HepG2 (cell line): ENCODE data around the gene NCBP3. TPM values are rescaled to one million over a fixed set of nuclear protein-coding genes. Genes with fewer than 3 reads are reported as not detected.

ENCODE experiments used
- ATAC-seq: fragments of 200-7000 bp; cut with Tn5 transposase; 3 replicates; pipeline ENCODE4 v1.9.1; 2020; ENCODE audit warnings: mild to moderate bottlenecking, moderate library complexity
- BruUV-seq: library from RNA; stranded (reverse); fragments of 400-500 nt; replicated peaks from 2 replicates; lab custom pipeline; 2021; lab: Mats Ljungman, UMichigan
- CTCF ChIA-PET: fragments of 300-600 bp; formaldehyde crosslinking; extraction: SDS; loops from one replicate; lab custom pipeline; 2021; ENCODE audit warnings: low total read pairs, inconsistent platforms, low intra/inter-chr PET ratio; lab: Yijun Ruan, JAX
- POLR2A ChIA-PET: fragments of 350-600 bp; sonication (Branson Sonifier 250); formaldehyde crosslinking; loops from one replicate; lab custom pipeline; 2020; ENCODE audit warnings: antibody characterized with exemption, inconsistent platforms; lab: Yijun Ruan, JAX
- DNase-seq: peaks from one replicate; pipeline ENCODE4 v3.0.0-alpha.2; 2015; ENCODE audit warnings: low spot score
- FAIRE-seq: peaks from 3 replicates; lab custom pipeline; 2011; peaks lifted over from hg19 to GRCh38; lab: Jason Lieb, UNC
- H2AFZ ChIP-seq: one replicate; pipeline ENCODE4 v1.6.1; 2011; ENCODE audit warnings: low read length, inconsistent platforms
- H3K27ac ChIP-seq: fragments of 300-600 bp; 3 replicates; pipeline ENCODE4 v1.8.0; 2011; ENCODE audit warnings: mixed run types, mild to moderate bottlenecking, mixed read lengths, low read length, inconsistent platforms; ENCODE audit not compliant: insufficient read depth; ENCODE audit errors: extremely low read length
- H3K27me3 ChIP-seq, 2 experiments: fragments of 200-600 bp in 1 of 2; 2 replicates in 1 of 2; 3 replicates in 1 of 2; pipeline versions ENCODE4 v1.6.0 to v1.8.0; 2011; ENCODE audit warnings: low read length in 2 of 2, mild to moderate bottlenecking in 2 of 2, moderate library complexity in 2 of 2, inconsistent platforms in 1 of 2; ENCODE audit not compliant: insufficient read depth in 2 of 2, control insufficient read depth in 1 of 2
- H3K36me3 ChIP-seq, 2 experiments: fragments of 200-600 bp in 1 of 2; replicated peaks in 1 of 2; 2 replicates in 1 of 2; 3 replicates in 1 of 2; pipeline versions ENCODE4 v1.5.1 to v1.8.0; 2011; ENCODE audit warnings: low read length in 2 of 2, inconsistent platforms in 1 of 2; ENCODE audit not compliant: insufficient read depth in 2 of 2, control insufficient read depth in 1 of 2
- H3K4me1 ChIP-seq: 2 replicates; pipeline ENCODE4 v1.5.1; 2012; ENCODE audit warnings: low read length, inconsistent platforms; ENCODE audit not compliant: insufficient read depth
- H3K4me2 ChIP-seq: 2 replicates; pipeline ENCODE4 v1.6.0; 2011; ENCODE audit warnings: low read depth, low read length, inconsistent platforms
- H3K4me3 ChIP-seq, 3 experiments: fragments of 200-600 bp in 1 of 3; sonication (generic), shearing (Covaris generic) in 1 of 3; replicated peaks in 1 of 3; 2 replicates each; pipeline ENCODE4 v1.5.1; 2011 to 2016; ENCODE audit warnings: low read length in 3 of 3, inconsistent platforms in 2 of 3, low read depth in 2 of 3, mild to moderate bottlenecking in 2 of 3, control low read depth in 1 of 3, mixed read lengths in 1 of 3; ENCODE audit not compliant: insufficient read depth in 1 of 3
- H3K79me2 ChIP-seq: one replicate; pipeline ENCODE4 v1.6.1; 2011; ENCODE audit warnings: low read length, inconsistent platforms; ENCODE audit not compliant: insufficient read depth
- H3K9ac ChIP-seq: 2 replicates; pipeline ENCODE4 v1.6.0; 2011; ENCODE audit warnings: mild to moderate bottlenecking, low read depth, low read length, inconsistent platforms; ENCODE audit not compliant: insufficient read depth
- H3K9me3 ChIP-seq: 2 replicates; pipeline ENCODE4 v1.5.1; 2012; ENCODE audit warnings: mild to moderate bottlenecking, low read length
- H4K20me1 ChIP-seq: 2 replicates; pipeline ENCODE4 v1.6.0; 2011; ENCODE audit warnings: inconsistent platforms, mild to moderate bottlenecking, low read length, moderate library complexity; ENCODE audit not compliant: insufficient read depth
- ARID2 ChIP-seq: sonication (generic); formaldehyde crosslinking; IDR thresholded peaks from 2 replicates; pipeline ENCODE4 v1.8.1; 2022; ENCODE audit warnings: mild to moderate bottlenecking, missing genetic modification reagents, borderline replicate concordance
- EZH2 ChIP-seq: conservative IDR thresholded peaks from 2 replicates; pipeline ENCODE4 v1.6.1; 2012; ENCODE audit warnings: mild to moderate bottlenecking, low read depth, low read length, moderate library complexity
- GZF1 ChIP-seq: sonication (generic); formaldehyde crosslinking; IDR thresholded peaks from 2 replicates; pipeline ENCODE4 v1.5.1; 2020; ENCODE audit warnings: mild to moderate bottlenecking, missing genetic modification reagents
- MAFF ChIP-seq: IDR thresholded peaks from 2 replicates; pipeline ENCODE4 v1.6.1; 2011; ENCODE audit warnings: low read depth, low read length, improper control_type of control experiment
- NONO ChIP-seq, 2 experiments: fragments of 450-650 bp in 1 of 2; sonication (generic) in 1 of 2; formaldehyde crosslinking in 1 of 2; IDR thresholded peaks in 1 of 2; conservative IDR thresholded peaks in 1 of 2; 2 replicates each; pipeline versions ENCODE4 v1.6.1 to v1.8.0; 2017 to 2022; ENCODE audit warnings: mild to moderate bottlenecking in 1 of 2, missing genetic modification reagents in 1 of 2, moderate library complexity in 1 of 2
- PLRG1 ChIP-seq: fragments of 450-650 bp; conservative IDR thresholded peaks from 2 replicates; pipeline ENCODE4 v1.6.1; 2016
- POLR2G ChIP-seq: fragments of 200-400 bp; formaldehyde crosslinking; IDR thresholded peaks from 2 replicates; pipeline ENCODE4 v1.6.1; 2018; ENCODE audit warnings: mild to moderate bottlenecking, low read depth, low read length, moderate library complexity
- SP4 ChIP-seq: sonication (generic); formaldehyde crosslinking; IDR thresholded peaks from 2 replicates; pipeline ENCODE4 v1.8.1; 2023; ENCODE audit warnings: mild to moderate bottlenecking, missing genetic modification reagents
- SRSF9 ChIP-seq: fragments of 200-400 bp; formaldehyde crosslinking; IDR thresholded peaks from 2 replicates; pipeline ENCODE4 v1.6.1; 2018; ENCODE audit warnings: borderline replicate concordance, mild to moderate bottlenecking, low read depth, low read length; ENCODE audit not compliant: insufficient read depth, poor library complexity, severe bottlenecking
- ZFP41 ChIP-seq: sonication (generic); formaldehyde crosslinking; IDR thresholded peaks from 2 replicates; pipeline ENCODE4 v1.4.0; 2020; ENCODE audit warnings: mild to moderate bottlenecking, missing genetic modification reagents, borderline replicate concordance
- ZKSCAN1 ChIP-seq: fragments of 150-350 bp; IDR thresholded peaks from 2 replicates; pipeline ENCODE4 v1.6.1; 2014; ENCODE audit warnings: low read length
- ZNF234 ChIP-seq: sonication (generic); formaldehyde crosslinking; conservative IDR thresholded peaks from 2 replicates; pipeline ENCODE4 v1.5.1; 2020; ENCODE audit warnings: mild to moderate bottlenecking, missing genetic modification reagents
- ZNF282 ChIP-seq: fragments of 450-650 bp; IDR thresholded peaks from 2 replicates; pipeline ENCODE4 v1.6.1; 2018; ENCODE audit not compliant: partially characterized antibody
- ZNF556 ChIP-seq: sonication (generic); formaldehyde crosslinking; IDR thresholded peaks from 2 replicates; pipeline ENCODE4 v1.4.0; 2020; ENCODE audit warnings: mild to moderate bottlenecking, missing genetic modification reagents, borderline replicate concordance
- ZNF563 ChIP-seq: sonication (generic); formaldehyde crosslinking; IDR thresholded peaks from 2 replicates; pipeline ENCODE4 v1.8.0; 2022; ENCODE audit warnings: mild to moderate bottlenecking, moderate library complexity, missing genetic modification reagents
- ZNF768 ChIP-seq: sonication (generic); formaldehyde crosslinking; IDR thresholded peaks from 2 replicates; pipeline ENCODE4 v1.4.0; 2020; ENCODE audit warnings: missing genetic modification reagents
- ZNF777 ChIP-seq: sonication (generic); formaldehyde crosslinking; IDR thresholded peaks from 2 replicates; pipeline ENCODE4 v1.4.0; 2020; ENCODE audit warnings: missing genetic modification reagents
- ZNF83 ChIP-seq: sonication (generic); formaldehyde crosslinking; IDR thresholded peaks from 2 replicates; pipeline ENCODE4 v1.4.0; 2020; ENCODE audit warnings: missing genetic modification reagents, mild to moderate bottlenecking, borderline replicate concordance
- ZSCAN12 ChIP-seq: sonication (generic); formaldehyde crosslinking; IDR thresholded peaks from 2 replicates; pipeline ENCODE4 v1.9.0; 2021; ENCODE audit warnings: mild to moderate bottlenecking, missing genetic modification reagents
- WGBS: methylation state at CpG from one replicate; pipeline ENCODE4 v1.1.6; 2017; ENCODE audit warnings: low lambda C conversion rate; 5-methylcytosine and 5-hydroxymethylcytosine counted together
- in situ Hi-C: cut with HindIII; loops from 2 replicates; pipeline ENCODE4 v1.10.0; 2017; ENCODE audit warnings: low pct_unique_long_range_greater_than_20kb; ENCODE audit not compliant: extremely low pct_ligation_motif_present
- intact Hi-C: fragments of 100-400 bp; cut with micrococcal nuclease; formaldehyde crosslinking; loops from one replicate; pipeline ENCODE4 v1.10.0; 2022; ENCODE audit not compliant: unreplicated experiment
- polyA plus RNA-seq, 8 experiments: library from polyadenylated mRNA; depleted of rRNA in 3 of 8; stranded (reverse) in 7 of 8; unstranded in 1 of 8; fragments of >200 nt; fragmentation: Illumina TruSeq in 4 of 8; extraction: Trizol in 4 of 8; gene quantifications; 2 replicates each; pipeline versions ENCODE4 v1.2.1 to v1.2.3, GENCODE V29; 2011 to 2016; ENCODE audit warnings: low read depth in 4 of 8, missing spikeins in 1 of 8, mixed read lengths in 1 of 8; ENCODE audit not compliant: insufficient read depth in 1 of 8
- total RNA-seq, 5 experiments: library from RNA; depleted of rRNA; stranded (reverse); fragments of >200 nt; fragmentation: Illumina TruSeq; extraction: Trizol; gene quantifications; 2 replicates each; pipeline ENCODE4 v1.2.3, GENCODE V29; 2016; ENCODE audit warnings: low read depth in 1 of 5
- TF ChIP-seq, protein P1 (sequence below): sonication (generic); formaldehyde crosslinking; IDR thresholded peaks from 2 replicates; pipeline ENCODE4 v1.4.0; 2020; ENCODE audit warnings: missing genetic modification reagents
- TF ChIP-seq, protein P2 (sequence below): sonication (generic); formaldehyde crosslinking; IDR thresholded peaks from 2 replicates; pipeline ENCODE4 v1.4.0; 2020; ENCODE audit warnings: mild to moderate bottlenecking, missing genetic modification reagents

Gene NCBP3
- total and polyA plus RNA-seq, 2 of the 13 experiments (the other 11 are each of a cell fraction or from before 2014, with no cell fraction given): 19.5 to 24.8 TPM

DNA sequence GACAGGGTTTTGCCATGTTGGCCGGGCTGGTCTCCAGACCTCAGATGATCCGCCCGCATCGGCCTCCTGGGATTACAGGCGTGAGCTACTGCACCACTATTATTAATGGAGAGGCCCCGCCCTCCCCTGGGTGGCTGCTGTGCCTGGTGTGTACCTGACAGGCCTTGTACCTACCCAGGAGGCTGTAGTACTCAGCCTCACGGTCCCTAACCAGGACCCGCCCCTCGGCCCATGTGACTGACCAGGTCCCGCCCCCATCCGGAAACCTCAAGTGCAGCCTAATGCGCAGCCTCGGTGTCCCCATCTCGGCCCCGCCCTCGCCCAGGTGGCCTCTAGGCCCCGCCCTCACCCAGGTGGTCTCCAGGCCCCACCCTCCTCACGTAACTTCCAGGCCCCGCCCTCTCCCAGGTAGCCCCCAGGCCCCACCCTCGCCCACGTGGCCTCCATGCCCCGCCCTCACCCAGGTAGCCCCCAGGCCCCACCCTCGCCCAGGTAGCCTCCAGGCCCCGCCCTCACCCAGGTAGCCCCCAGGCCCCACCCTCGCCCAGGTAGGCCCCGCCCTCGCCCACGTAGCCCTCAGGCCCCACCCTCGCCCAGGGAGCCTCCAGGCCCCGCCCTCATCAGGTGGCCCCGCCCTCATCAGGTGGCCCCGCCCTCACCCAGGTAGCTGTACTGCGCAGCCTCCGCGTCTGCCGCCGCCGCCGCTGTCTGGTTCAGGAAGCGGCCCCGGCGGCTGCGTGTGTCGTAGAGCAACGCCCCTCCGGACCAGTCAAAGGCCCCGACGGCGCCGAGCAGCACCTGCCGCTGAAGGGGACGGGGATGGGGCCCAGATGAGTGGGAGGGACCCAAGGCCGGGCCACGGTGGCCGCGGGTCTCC is 91.3 kb downstream of the NCBP3 start (continued):
- TF ChIP-seq EZH2 (no peak), ZSCAN12 (CRISPR knock-in tag) (no peak), ZNF234 (CRISPR knock-in tag) (no peak), SP4 (CRISPR knock-in tag) (no peak), ZNF563 (no peak), ZNF83 (CRISPR knock-in tag) (no peak), PLRG1 (no peak), ARID2 (CRISPR knock-in tag) (no peak), ZNF556 (no peak), ZNF768 (CRISPR knock-in tag) (no peak)
- TF ChIP-seq, protein P1, sequence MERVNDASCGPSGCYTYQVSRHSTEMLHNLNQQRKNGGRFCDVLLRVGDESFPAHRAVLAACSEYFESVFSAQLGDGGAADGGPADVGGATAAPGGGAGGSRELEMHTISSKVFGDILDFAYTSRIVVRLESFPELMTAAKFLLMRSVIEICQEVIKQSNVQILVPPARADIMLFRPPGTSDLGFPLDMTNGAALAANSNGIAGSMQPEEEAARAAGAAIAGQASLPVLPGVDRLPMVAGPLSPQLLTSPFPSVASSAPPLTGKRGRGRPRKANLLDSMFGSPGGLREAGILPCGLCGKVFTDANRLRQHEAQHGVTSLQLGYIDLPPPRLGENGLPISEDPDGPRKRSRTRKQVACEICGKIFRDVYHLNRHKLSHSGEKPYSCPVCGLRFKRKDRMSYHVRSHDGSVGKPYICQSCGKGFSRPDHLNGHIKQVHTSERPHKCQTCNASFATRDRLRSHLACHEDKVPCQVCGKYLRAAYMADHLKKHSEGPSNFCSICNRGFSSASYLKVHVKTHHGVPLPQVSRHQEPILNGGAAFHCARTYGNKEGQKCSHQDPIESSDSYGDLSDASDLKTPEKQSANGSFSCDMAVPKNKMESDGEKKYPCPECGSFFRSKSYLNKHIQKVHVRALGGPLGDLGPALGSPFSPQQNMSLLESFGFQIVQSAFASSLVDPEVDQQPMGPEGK (CRISPR knock-in tag): no peak

DNA sequence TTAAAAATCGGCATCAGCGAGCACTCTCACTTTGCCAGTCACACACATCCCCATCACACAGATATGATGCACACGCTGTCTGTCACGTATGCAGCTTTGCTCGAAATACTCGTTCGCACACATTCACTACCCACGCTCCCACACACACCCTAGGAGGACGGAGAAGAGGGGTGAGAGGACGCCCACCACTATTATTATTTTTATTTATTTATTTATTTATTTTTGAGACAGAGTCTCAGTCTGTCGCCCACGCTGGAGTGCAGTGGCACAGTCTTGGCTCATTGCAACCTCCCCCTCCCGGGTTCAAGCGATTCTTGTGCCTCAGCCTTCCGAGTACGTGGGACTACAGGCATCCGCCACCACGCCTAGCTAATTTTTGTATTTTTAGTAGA is 92.0 kb downstream of the NCBP3 start:
- no TSS peak for BruUV-seq
- intact Hi-C loops (no loop called here), in situ Hi-C loops (no loop called here)
- Histone ChIP-seq H3K4me3 (no peak overlapping the region), H4K20me1 (no peaks in the 10 kb centered on the region), H3K4me1 (peaks cover 2% of the 10 kb centered on the region), H3K4me2 (no peak overlapping the region), H3K9ac (no peak overlapping the region), H2AFZ (no peak overlapping the region), H3K9me3 (no peaks in the 10 kb centered on the region), H3K79me2 (no peaks in the 10 kb centered on the region), H3K36me3 (no peaks in the 10 kb centered on the region), H3K27me3 (no peaks in the 10 kb centered on the region; a peak in 2 of 5 replicates), H3K27ac (no peak overlapping the region)
- no peak for DNase-seq
- no peak for ATAC-seq
- POLR2A ChIA-PET: no interaction called here
- CTCF ChIA-PET: no interaction called here
- no peak for FAIRE-seq
- WGBS: 88% methylated on average over 18 of the region's 18 CpGs
- TF ChIP-seq ZNF777 (CRISPR knock-in tag) (no peak), NONO (IDR thresholded peaks at IDR 0.05) (no peak), NONO (CRISPR knock-in tag; conservative IDR thresholded peaks at IDR 0.05) (no peak), POLR2G (no peak), ZFP41 (no peak), SRSF9 (no peak), GZF1 (no peak), ZNF282 (no peak), MAFF (no peak), ZKSCAN1 (no peak)
- TF ChIP-seq, protein P2, sequence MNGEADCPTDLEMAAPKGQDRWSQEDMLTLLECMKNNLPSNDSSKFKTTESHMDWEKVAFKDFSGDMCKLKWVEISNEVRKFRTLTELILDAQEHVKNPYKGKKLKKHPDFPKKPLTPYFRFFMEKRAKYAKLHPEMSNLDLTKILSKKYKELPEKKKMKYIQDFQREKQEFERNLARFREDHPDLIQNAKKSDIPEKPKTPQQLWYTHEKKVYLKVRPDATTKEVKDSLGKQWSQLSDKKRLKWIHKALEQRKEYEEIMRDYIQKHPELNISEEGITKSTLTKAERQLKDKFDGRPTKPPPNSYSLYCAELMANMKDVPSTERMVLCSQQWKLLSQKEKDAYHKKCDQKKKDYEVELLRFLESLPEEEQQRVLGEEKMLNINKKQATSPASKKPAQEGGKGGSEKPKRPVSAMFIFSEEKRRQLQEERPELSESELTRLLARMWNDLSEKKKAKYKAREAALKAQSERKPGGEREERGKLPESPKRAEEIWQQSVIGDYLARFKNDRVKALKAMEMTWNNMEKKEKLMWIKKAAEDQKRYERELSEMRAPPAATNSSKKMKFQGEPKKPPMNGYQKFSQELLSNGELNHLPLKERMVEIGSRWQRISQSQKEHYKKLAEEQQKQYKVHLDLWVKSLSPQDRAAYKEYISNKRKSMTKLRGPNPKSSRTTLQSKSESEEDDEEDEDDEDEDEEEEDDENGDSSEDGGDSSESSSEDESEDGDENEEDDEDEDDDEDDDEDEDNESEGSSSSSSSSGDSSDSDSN (CRISPR knock-in tag): no peak
